Right renal cortex interstitium (tissue), 3 donors: ENCODE data around the gene KPNB1. TPM values are rescaled to one million over a fixed set of nuclear protein-coding genes. Genes with fewer than 3 reads are reported as not detected.

Experiments
- DNase-seq, 3 donors: peaks; one replicate each; pipeline ENCODE4 v3.0.0-alpha.2; 2013; ENCODE audit warnings: low read depth in 3 of 3, low spot score in 2 of 3
- polyA plus RNA-seq, 3 donors: library from polyadenylated mRNA; unstranded; fragments of 120-200 nt; gene quantifications; one replicate each; pipeline ENCODE4 v1.2.1, GENCODE V29; 2013; ENCODE audit not compliant: insufficient read length in 3 of 3

Gene KPNB1
- polyA plus RNA-seq, 3 donors = 264 to 297 (median 270) TPM

- no peak for DNase-seq
These were observed 59.3 kb downstream of the KPNB1 start for GRCh38 chr17:47708864-47709541.

DNA sequence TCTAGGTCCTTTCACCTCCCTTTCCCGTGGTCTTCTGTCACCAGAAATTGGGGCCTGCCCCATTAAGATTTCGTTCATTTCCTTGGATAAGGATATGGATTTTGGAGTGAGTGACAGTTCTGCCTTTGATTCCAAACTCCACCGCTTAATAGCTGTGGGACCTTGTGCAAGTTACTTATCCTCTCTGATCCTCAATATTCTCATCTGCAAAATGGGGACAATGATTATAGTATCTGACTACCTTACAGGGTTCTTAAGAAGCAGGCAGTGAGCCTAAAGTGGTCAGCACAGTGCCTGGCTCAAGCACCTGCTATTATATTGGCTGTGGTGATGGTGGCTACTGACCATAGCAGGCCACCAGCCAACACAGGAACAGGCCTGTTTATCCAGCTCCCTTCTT lies 59.9 kb downstream of the KPNB1 start:
- no peak for DNase-seq

GRCh38 chr17:47711366-47712099 lies 61.8 kb downstream of the KPNB1 start:
- no peak for DNase-seq

- no peak for DNase-seq
These were observed 62.8 kb downstream of the KPNB1 start for GRCh38 chr17:47712330-47713023.

- DNase-seq = no peak
These were observed 64.4 kb downstream of the KPNB1 start for GRCh38 chr17:47713980-47714700.

GRCh38 chr17:47714773-47715396 lies 65.2 kb downstream of the KPNB1 start:
- DNase-seq = no peak

DNA sequence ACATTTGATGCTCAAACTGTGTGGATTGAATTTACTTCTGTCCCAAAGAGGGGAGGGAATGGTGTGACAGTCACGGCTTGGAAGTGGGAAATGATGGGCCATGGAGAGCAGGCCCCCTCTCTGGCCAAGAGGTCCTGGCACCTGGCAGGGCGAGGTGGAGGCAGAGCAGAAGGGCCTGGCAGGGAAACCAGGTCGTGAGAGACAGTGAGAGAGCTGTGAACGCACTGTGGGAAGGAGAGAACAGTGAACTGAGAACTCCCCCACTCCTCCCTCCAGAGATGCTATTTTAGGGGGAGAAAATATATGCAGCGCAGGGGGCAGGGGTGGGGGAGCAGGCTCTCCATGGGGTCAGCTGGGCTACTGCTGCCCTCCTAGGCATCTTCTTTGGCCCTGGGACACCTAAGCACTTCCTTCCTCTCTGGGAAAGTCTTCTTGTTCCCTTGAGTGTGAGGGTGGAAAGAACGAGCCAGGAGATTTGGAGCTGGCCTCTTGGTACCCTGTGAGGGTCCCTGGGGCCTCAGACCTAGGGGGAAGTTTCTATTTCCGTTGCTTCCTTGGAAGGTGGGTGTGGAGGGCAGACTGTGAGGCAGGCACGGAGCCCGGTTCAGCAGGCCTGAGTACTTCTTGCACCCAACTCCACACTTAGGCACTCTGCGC lies 66.1 kb downstream of the KPNB1 start:
- DNase-seq = no peak

- no peak for DNase-seq
These were observed 66.7 kb downstream of the KPNB1 start for GRCh38 chr17:47716375-47716774.

DNA sequence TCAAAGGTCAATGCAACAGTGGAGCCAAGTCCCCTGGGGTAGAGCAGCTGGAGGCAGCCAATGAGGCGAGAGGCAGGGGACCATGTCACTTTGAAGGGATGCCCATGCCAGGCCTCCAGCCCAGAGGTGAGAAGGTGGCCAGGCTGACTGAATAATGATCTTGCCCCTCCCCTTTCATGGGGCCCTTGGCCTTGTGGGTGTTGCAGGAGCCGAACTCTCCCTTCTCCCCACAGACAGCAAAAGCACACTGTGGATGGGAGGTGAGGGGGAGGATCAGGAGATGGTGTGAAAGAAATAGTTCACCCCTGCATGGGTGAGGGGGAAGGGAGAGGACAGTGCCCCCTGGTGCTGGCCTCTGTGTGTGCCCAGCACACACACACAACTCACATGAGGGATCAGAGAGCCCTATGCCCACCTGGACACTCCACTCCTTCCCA lies 67.6 kb downstream of the KPNB1 start:
- no peak for DNase-seq

GRCh38 chr17:47717979-47718621 lies 68.4 kb downstream of the KPNB1 start:
- DNase-seq = no peak

DNA sequence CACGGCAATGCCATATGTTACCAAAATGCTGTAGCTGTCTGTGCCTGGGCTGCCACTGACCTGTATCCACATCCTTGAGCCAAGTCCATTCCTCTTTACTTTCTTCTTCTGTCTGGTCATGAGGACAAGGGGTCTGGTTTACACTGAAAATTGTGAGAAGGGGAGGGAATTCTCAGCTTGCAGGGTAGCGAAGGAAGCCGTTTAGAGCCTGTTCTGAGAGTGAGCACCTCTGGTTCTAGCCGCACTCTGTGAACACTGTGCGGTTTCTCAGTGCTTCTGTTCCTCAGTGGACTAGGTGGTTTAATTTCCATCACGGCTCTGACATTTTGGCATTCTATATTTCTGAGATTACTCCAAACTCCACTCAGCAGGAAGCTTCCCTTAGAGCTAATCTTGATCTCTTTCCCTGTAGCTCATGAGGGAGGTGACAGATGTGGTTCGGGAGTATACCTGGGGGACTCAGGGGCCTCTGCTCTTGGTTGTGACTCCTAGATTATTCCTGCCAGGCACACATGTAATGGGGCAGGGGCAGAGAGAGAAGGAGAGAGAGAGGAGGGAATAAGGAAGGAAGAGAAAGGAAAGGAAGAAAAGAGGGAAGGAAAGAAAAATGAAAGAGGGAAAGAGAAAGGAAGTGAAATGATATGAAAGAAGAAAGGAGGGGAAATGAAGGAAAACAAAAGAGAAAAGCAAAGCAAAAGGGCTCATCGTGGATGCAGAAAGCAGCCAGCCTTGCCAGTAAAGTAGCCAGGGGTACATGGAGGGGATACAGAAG lies 69.1 kb downstream of the KPNB1 start:
- DNase-seq = no peak

- no peak for DNase-seq
These were observed 69.9 kb downstream of the KPNB1 start for GRCh38 chr17:47719411-47720152.

DNA sequence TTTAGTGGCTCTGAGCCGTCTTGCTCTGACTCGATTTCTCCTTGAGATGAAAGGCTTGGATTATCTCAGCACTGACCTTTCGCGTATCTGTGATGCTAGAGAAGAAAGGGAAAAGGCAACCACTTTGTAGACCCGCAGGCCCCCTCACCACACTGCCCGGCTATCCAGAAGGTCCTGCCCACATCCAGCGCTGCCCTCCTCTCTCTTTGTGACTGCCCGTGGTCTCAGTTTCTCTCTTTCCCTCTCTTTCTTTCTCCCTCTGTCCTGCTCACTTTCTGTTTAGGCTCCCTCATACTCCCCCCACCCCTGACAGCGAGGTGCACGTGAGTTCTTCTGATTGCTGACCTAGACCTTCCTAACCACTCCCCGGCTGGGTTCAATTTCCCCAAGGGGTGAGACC lies 70.5 kb downstream of the KPNB1 start:
- DNase-seq = no peak

DNA sequence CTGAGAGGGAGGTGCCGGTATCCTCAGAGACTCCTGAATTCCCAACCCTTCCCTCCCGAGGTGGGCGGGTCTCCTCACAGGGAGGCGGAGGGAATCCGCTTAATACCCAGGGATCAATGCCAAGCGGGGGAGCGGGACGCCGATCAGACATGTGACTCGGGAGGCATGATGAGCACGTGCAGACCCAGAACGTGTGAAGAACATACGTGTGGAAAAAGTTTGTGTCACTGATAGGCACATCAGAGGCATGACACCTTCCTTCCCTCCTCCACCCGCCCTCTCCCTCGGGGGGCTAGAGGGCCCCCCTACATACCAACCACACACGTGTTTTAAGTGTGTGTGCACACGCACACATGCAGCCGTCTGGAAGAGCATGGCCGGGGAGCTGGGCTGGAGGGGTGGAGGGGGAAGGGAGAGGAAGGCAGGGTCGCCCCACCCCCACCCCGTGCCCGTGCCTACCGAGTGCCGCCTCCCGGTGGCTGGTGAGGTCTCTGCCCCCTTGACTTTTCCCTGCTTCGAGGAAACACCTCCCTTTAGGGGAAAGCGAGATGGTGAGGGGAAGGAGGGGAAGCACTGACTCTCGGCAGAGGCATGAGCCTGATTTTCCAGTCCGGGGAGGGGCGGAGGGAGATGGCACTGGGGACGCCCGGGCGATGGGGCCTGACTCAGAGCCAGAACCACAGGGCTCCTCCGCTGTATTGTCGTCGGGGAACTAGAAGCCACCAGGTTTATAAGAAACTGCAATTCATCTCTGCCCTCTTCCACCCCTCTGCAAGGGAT lies 71.2 kb downstream of the KPNB1 start:
- no peak for DNase-seq

DNA sequence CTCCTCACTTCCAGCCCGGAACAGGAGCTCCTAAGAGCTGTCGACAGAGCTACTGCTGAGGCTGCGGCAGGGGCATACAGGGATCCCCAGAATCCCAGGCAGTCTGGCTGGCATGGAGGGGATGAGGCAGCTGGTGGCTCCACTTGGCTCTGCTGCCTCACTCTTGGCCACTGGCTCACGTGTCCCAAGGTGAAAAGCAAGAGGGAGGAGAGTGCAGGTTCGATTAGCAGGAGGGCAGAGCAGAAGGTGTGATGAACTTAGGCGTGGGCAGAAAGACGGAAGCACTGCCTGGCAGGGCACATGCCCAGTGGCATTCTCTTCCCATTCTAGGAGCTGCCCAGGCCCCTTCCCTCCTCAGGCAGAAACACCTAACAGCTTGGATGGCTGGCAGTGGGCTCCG lies 72.0 kb downstream of the KPNB1 start:
- DNase-seq = no peak

DNA sequence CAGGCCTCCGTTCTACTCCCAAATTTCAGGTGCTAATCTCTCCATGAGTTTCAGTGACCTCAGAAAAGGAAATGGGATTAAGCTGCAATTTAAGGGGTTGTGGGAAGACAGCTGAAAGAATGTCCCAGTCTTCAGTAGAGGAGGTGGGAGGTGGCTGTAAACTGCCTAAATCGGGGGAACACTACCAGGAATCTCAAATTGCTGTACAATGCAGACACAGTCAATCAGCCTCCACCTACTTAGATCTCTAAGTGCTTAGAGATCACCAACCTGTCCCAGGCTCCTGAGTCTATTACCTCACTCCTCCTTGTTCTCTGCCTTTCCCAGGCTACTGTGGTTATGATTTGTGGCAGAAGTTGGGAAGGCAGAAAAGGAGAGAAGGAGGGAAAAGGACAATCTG lies 75.0 kb downstream of the KPNB1 start:
- no peak for DNase-seq

- no peak for DNase-seq
These were observed 75.9 kb downstream of the KPNB1 start for GRCh38 chr17:47725446-47726111.
